ENCODE measurements around the gene DDO.

DNA sequence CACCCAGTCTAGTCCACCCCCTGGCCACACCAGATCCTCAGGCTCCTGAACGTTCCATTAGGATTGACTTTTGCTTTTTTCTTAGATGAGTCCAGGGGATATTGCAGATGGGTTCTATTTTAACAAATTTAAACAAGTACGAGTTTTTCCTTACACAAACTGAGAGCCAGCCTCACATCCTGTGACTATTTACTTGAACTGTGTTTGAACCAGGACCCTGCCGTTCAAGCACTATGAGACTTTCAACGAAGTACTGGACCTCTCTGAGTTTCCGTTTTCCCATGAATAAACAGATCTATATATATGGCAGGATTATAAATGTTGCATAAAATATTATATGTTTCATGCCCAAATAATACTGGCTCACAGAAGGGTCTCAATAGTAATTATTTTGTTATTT, 55.8 kb downstream of the DDO start:
- TF ChIP-seq, protein P1, sequence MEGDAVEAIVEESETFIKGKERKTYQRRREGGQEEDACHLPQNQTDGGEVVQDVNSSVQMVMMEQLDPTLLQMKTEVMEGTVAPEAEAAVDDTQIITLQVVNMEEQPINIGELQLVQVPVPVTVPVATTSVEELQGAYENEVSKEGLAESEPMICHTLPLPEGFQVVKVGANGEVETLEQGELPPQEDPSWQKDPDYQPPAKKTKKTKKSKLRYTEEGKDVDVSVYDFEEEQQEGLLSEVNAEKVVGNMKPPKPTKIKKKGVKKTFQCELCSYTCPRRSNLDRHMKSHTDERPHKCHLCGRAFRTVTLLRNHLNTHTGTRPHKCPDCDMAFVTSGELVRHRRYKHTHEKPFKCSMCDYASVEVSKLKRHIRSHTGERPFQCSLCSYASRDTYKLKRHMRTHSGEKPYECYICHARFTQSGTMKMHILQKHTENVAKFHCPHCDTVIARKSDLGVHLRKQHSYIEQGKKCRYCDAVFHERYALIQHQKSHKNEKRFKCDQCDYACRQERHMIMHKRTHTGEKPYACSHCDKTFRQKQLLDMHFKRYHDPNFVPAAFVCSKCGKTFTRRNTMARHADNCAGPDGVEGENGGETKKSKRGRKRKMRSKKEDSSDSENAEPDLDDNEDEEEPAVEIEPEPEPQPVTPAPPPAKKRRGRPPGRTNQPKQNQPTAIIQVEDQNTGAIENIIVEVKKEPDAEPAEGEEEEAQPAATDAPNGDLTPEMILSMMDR (IDR thresholded peaks at IDR 0.05) = no peak
- TF ChIP-seq, protein P2, sequence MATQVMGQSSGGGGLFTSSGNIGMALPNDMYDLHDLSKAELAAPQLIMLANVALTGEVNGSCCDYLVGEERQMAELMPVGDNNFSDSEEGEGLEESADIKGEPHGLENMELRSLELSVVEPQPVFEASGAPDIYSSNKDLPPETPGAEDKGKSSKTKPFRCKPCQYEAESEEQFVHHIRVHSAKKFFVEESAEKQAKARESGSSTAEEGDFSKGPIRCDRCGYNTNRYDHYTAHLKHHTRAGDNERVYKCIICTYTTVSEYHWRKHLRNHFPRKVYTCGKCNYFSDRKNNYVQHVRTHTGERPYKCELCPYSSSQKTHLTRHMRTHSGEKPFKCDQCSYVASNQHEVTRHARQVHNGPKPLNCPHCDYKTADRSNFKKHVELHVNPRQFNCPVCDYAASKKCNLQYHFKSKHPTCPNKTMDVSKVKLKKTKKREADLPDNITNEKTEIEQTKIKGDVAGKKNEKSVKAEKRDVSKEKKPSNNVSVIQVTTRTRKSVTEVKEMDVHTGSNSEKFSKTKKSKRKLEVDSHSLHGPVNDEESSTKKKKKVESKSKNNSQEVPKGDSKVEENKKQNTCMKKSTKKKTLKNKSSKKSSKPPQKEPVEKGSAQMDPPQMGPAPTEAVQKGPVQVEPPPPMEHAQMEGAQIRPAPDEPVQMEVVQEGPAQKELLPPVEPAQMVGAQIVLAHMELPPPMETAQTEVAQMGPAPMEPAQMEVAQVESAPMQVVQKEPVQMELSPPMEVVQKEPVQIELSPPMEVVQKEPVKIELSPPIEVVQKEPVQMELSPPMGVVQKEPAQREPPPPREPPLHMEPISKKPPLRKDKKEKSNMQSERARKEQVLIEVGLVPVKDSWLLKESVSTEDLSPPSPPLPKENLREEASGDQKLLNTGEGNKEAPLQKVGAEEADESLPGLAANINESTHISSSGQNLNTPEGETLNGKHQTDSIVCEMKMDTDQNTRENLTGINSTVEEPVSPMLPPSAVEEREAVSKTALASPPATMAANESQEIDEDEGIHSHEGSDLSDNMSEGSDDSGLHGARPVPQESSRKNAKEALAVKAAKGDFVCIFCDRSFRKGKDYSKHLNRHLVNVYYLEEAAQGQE (IDR thresholded peaks at IDR 0.05; ENCODE audit: insufficient read depth in 1 of 2, low read depth in 2 of 2, low read length in 1 of 2) = no peak
- no peak for TF ChIP-seq POLR2AphosphoS5 (IDR thresholded peaks at IDR 0.05; ENCODE audit: low read depth, low read length)

Data from Panc1 (cell line).